HCT116 (cell line): ENCODE results near the gene ZMYM1. TPM values are rescaled to one million over a fixed set of nuclear protein-coding genes. Genes with fewer than 3 reads are reported as not detected.

ENCODE experiments used
- ATAC-seq: fragments of 200-7000 bp; cut with Tn5 transposase; 2 replicates; pipeline ENCODE4 v1.9.1; 2020; ENCODE audit warnings: mild to moderate bottlenecking, moderate library complexity
- BruUV-seq: library from RNA; stranded (reverse); fragments of 400-500 nt; replicated peaks from 2 replicates; lab custom pipeline; 2021; lab: Mats Ljungman, UMichigan
- CTCF ChIA-PET: fragments of 300-600 bp; sonication (Branson Sonifier 250); formaldehyde crosslinking; loops from one replicate; lab custom pipeline; 2021; ENCODE audit warnings: antibody characterized with exemption; lab: Charles Lee
- POLR2A ChIA-PET: fragments of 300-600, 350-600 bp; sonication (Branson Sonifier 250); formaldehyde crosslinking; loops from one replicate; lab custom pipeline; 2021; ENCODE audit warnings: antibody characterized with exemption; lab: Charles Lee
- RAD21 ChIA-PET, 2 experiments: fragments of 300-600 bp; sonication (Branson Sonifier 250); formaldehyde crosslinking; loops; one replicate each; lab custom pipeline; 2023; ENCODE audit warnings: low total read pairs in 2 of 2; ENCODE audit not compliant: uncharacterized antibody in 2 of 2, unreplicated experiment in 2 of 2, low non-redundant PET in 1 of 2; lab: Charles Lee
- DNase-seq: peaks from one replicate; pipeline ENCODE4 v3.0.0-alpha.2; 2010; ENCODE audit warnings: low read depth, low spot score
- H2AFZ ChIP-seq: fragments of 200-600 bp; shearing (Covaris generic), sonication (generic); 2 replicates; pipeline ENCODE4 v1.6.1; 2017; ENCODE audit warnings: low read depth, mixed run types, mixed read lengths, antibody characterized with exemption, low read length; ENCODE audit not compliant: poor library complexity, severe bottlenecking
- H3K27ac ChIP-seq: 2 replicates; pipeline ENCODE4 v1.5.1; 2012; ENCODE audit warnings: low read depth, low read length
- H3K27me3 ChIP-seq: fragments of 200-600 bp; sonication (generic); 2 replicates; pipeline ENCODE4 v1.6.1; 2016; ENCODE audit warnings: mixed run types, low read length, mixed read lengths; ENCODE audit not compliant: insufficient read depth
- H3K36me3 ChIP-seq, 2 experiments: fragments of 200-500 bp in 1 of 2; fragments of 200-600 bp in 1 of 2; sonication (Bioruptor generic) in 1 of 2; sonication (generic) in 1 of 2; 2 replicates each; pipeline versions ENCODE4 v1.5.1 to v1.6.1; 2014 to 2016; ENCODE audit warnings: low read length in 2 of 2, inconsistent platforms in 1 of 2, mixed read lengths in 1 of 2, mixed run types in 1 of 2; ENCODE audit not compliant: insufficient read depth in 2 of 2, control insufficient read depth in 1 of 2
- H3K4me1 ChIP-seq, 2 experiments: fragments of 200-600 bp in 1 of 2; sonication (generic) in 1 of 2; 2 replicates each; pipeline versions ENCODE4 v1.5.1 to v1.6.1; 2012 to 2017; ENCODE audit warnings: low read length in 2 of 2, inconsistent platforms in 1 of 2, mild to moderate bottlenecking in 1 of 2, mixed read lengths in 1 of 2, mixed run types in 1 of 2, moderate library complexity in 1 of 2; ENCODE audit not compliant: insufficient read depth in 2 of 2, control insufficient read depth in 1 of 2
- H3K4me2 ChIP-seq: fragments of 200-600 bp; sonication (generic); 2 replicates; pipeline ENCODE4 v1.6.1; 2017; ENCODE audit warnings: mixed run types, low read length, mixed read lengths
- H3K4me3 ChIP-seq, 2 experiments: fragments of 200-600 bp in 1 of 2; sonication (generic) in 1 of 2; replicated peaks in 1 of 2; 2 replicates each; pipeline ENCODE4 v1.5.1; 2011 to 2016; ENCODE audit warnings: low read length in 2 of 2, control low read depth in 1 of 2, low read depth in 1 of 2, mild to moderate bottlenecking in 1 of 2, mixed read lengths in 1 of 2, mixed run types in 1 of 2
- H3K79me2 ChIP-seq: fragments of 200-600 bp; sonication (generic); 2 replicates; pipeline ENCODE4 v1.6.1; 2017; ENCODE audit warnings: mild to moderate bottlenecking, mixed run types, low read length, moderate library complexity, mixed read lengths; ENCODE audit not compliant: insufficient read depth
- H3K9ac ChIP-seq: fragments of 200-600 bp; sonication (generic); 2 replicates; pipeline ENCODE4 v1.6.1; 2016; ENCODE audit warnings: low read length, mixed read lengths
- H3K9me2 ChIP-seq: fragments of 200-600 bp; sonication (generic), shearing (Covaris generic); 2 replicates; pipeline ENCODE4 v1.6.1; 2017; ENCODE audit warnings: mixed run types, mild to moderate bottlenecking, moderate library complexity; ENCODE audit not compliant: insufficient read depth
- H3K9me3 ChIP-seq, 2 experiments: fragments of 200-500 bp in 1 of 2; fragments of 200-600 bp in 1 of 2; sonication (Bioruptor generic) in 1 of 2; sonication (generic) in 1 of 2; 2 replicates each; pipeline ENCODE4 v1.6.1; 2014 to 2017; ENCODE audit warnings: low read length in 2 of 2, mixed read lengths in 2 of 2, inconsistent platforms in 1 of 2, low read depth in 1 of 2, mild to moderate bottlenecking in 1 of 2, mixed run types in 1 of 2, moderate library complexity in 1 of 2; ENCODE audit not compliant: control insufficient read depth in 1 of 2, insufficient read depth in 1 of 2
- H4K20me1 ChIP-seq: fragments of 200-600 bp; sonication (generic), shearing (Covaris generic); 2 replicates; pipeline ENCODE4 v1.6.1; 2017; ENCODE audit warnings: mixed run types, mild to moderate bottlenecking, moderate library complexity; ENCODE audit not compliant: insufficient read depth
- CTCF ChIP-seq, 3 experiments: fragments of 200-600 bp in 1 of 3; sonication (generic) in 1 of 3; IDR thresholded peaks in 2 of 3; conservative IDR thresholded peaks in 1 of 3; 2 replicates each; pipeline ENCODE4 v1.5.1; 2012 to 2017; ENCODE audit warnings: low read depth in 2 of 3, low read length in 2 of 3, antibody characterized with exemption in 1 of 3, borderline replicate concordance in 1 of 3, control low read depth in 1 of 3, mild to moderate bottlenecking in 1 of 3, mixed read lengths in 1 of 3, mixed run types in 1 of 3, moderate library complexity in 1 of 3; ENCODE audit not compliant: insufficient read depth in 1 of 3
- EZH2 ChIP-seq: fragments of 200-600 bp; sonication (generic); IDR thresholded peaks from 2 replicates; pipeline ENCODE4 v1.6.1; 2017; ENCODE audit warnings: antibody characterized with exemption, mixed run types
- EZH2phosphoT487 ChIP-seq: fragments of 200-600 bp; IDR thresholded peaks from 2 replicates; pipeline ENCODE4 v1.6.1; 2018; ENCODE audit warnings: antibody characterized with exemption, borderline replicate concordance
- POLR2A ChIP-seq: IDR thresholded peaks from 2 replicates; pipeline ENCODE4 v1.7.0; 2011; ENCODE audit warnings: borderline replicate concordance; ENCODE audit not compliant: insufficient read depth, insufficient read length; ENCODE audit errors: extremely low read depth
- POLR2AphosphoS5 ChIP-seq: IDR thresholded peaks from 2 replicates; pipeline ENCODE4 v1.6.1; 2011; ENCODE audit warnings: mild to moderate bottlenecking, low read depth, low read length, moderate library complexity
- REST ChIP-seq: IDR thresholded peaks from 2 replicates; pipeline ENCODE4 v1.6.1; 2012; ENCODE audit warnings: low read depth
- SP1 ChIP-seq: IDR thresholded peaks from 2 replicates; pipeline ENCODE4 v1.6.1; 2012; ENCODE audit warnings: low read depth
- SRF ChIP-seq: IDR thresholded peaks from 2 replicates; pipeline ENCODE4 v1.6.1; 2012; ENCODE audit warnings: low read depth
- YY1 ChIP-seq: IDR thresholded peaks from 2 replicates; pipeline ENCODE4 v1.6.1; 2011; ENCODE audit warnings: low read length, low read depth, moderate library complexity, mild to moderate bottlenecking; ENCODE audit not compliant: insufficient replicate concordance; ENCODE audit errors: extremely low read depth
- ZFX ChIP-seq: fragments of 450-650 bp; IDR thresholded peaks from 2 replicates; pipeline ENCODE4 v1.6.1; 2017
- ZNF274 ChIP-seq: fragments of 200-500 bp; sonication (Bioruptor generic); IDR thresholded peaks from 2 replicates; pipeline ENCODE4 v1.6.1; 2014; ENCODE audit warnings: mild to moderate bottlenecking, low read depth, low read length, inconsistent platforms
- intact Hi-C: fragments of 100-400 bp; cut with micrococcal nuclease; formaldehyde crosslinking; loops from 2 replicates; pipeline ENCODE4 v1.10.0; 2022
- total RNA-seq: library from RNA; stranded (reverse); gene quantifications from one replicate; pipeline ENCODE4 v1.2.1, GENCODE V29; 2021; ENCODE audit not compliant: unreplicated experiment

Gene ZMYM1
- total RNA-seq, 1 experiment from 2014 or later = 37.6 TPM

- POLR2A ChIA-PET = no interaction called here
- RAD21 ChIA-PET = no interaction called here
- intact Hi-C loops = no loop called here
Observed at GRCh38 chr1:35038723-35039122, 40.5 kb upstream of the ZMYM1 start.

GRCh38 chr1:35043498-35043897 lies 35.7 kb upstream of the ZMYM1 start:
- POLR2A ChIA-PET = interaction anchor here (1.5 kb wide), 1 partner anchor 12 kb away, joined by 4 read pairs; the partner anchor contains the start of gene ZMYM6
- no peak overlapping the region for H3K9ac ChIP-seq
- no peak for TF ChIP-seq REST
- TF ChIP-seq YY1 = no peak
- no peak for TF ChIP-seq EZH2
- TF ChIP-seq EZH2phosphoT487 = no peak
- no peak for TF ChIP-seq POLR2AphosphoS5
- no peak for TF ChIP-seq SRF
- no peak for TF ChIP-seq CTCF (IDR thresholded peaks at IDR 0.05 in 2 of 3, conservative IDR thresholded peaks at IDR 0.05 in 1 of 3; ENCODE audit: borderline replicate concordance in 1 of 3, insufficient read depth in 1 of 3, low read depth in 2 of 3, low read length in 2 of 3)
- no peak for TF ChIP-seq POLR2A
- no peak for TF ChIP-seq ZNF274
- no peaks in the 10 kb centered on the region for H3K36me3 ChIP-seq
- H3K4me3 ChIP-seq = no peak overlapping the region
- no peak overlapping the region for H3K4me2 ChIP-seq
- RAD21 ChIA-PET = no interaction called here
- no peaks in the 10 kb centered on the region for H3K27me3 ChIP-seq
- no peaks in the 10 kb centered on the region for H3K9me3 ChIP-seq
- ATAC-seq (no peak), DNase-seq (no peak)
- peaks cover 0 to 8% of the 10 kb centered on the region in 2 experiments; a peak in 1 of 4 replicates for H3K4me1 ChIP-seq
- no peaks in the 10 kb centered on the region for H3K79me2 ChIP-seq
- no peaks in the 10 kb centered on the region for H4K20me1 ChIP-seq
- H3K9me2 ChIP-seq = no peaks in the 10 kb centered on the region
- H2AFZ ChIP-seq = no peak overlapping the region
- CTCF ChIA-PET = no interaction called here
- no peak overlapping the region for H3K27ac ChIP-seq
- BruUV-seq = no TSS peak
- intact Hi-C loops = no loop called here

More at GRCh38 chr1:35038723-35039122, 40.5 kb upstream of the ZMYM1 start:
- no peaks in the 10 kb centered on the region for H3K9me3 ChIP-seq
- no peak for TF ChIP-seq ZFX
- TF ChIP-seq EZH2phosphoT487 = no peak
- TF ChIP-seq SP1 = no peak
- no peak overlapping the region for H3K27ac ChIP-seq
- CTCF ChIA-PET = no interaction called here
- no peak overlapping the region for H3K4me2 ChIP-seq
- no TSS peak for BruUV-seq
- H3K4me3 ChIP-seq = no peak overlapping the region
- H3K27me3 ChIP-seq = no peaks in the 10 kb centered on the region
- DNase-seq (no peak), ATAC-seq (no peak)
- no peaks in the 10 kb centered on the region for H3K79me2 ChIP-seq
- H3K9me2 ChIP-seq = no peaks in the 10 kb centered on the region
- no peaks in the 10 kb centered on the region for H3K4me1 ChIP-seq
- no peak overlapping the region for H2AFZ ChIP-seq
- no peaks in the 10 kb centered on the region for H3K36me3 ChIP-seq
- H4K20me1 ChIP-seq = no peaks in the 10 kb centered on the region
- H3K9ac ChIP-seq = no peak overlapping the region
